WERI-Rb-1 (cell line): ENCODE data around the gene KPNB1.

ENCODE experiments used
- DNase-seq: peaks from one replicate; pipeline ENCODE4 v3.0.0-alpha.2; 2020
- H3K27ac ChIP-seq: fragments of 250-450 bp; sonication (Bioruptor Pico); 2 replicates; pipeline ENCODE4 v1.5.1; 2020; ENCODE audit warnings: mild to moderate bottlenecking, moderate library complexity
- H3K27me3 ChIP-seq: fragments of 250-450 bp; sonication (Bioruptor Pico); 2 replicates; pipeline ENCODE4 v1.5.1; 2021; ENCODE audit warnings: mild to moderate bottlenecking, low read depth, moderate library complexity; ENCODE audit not compliant: insufficient read depth, severe bottlenecking
- H3K36me3 ChIP-seq: fragments of 250-450 bp; sonication (Bioruptor Pico); 2 replicates; pipeline ENCODE4 v1.5.1; 2020; ENCODE audit warnings: mild to moderate bottlenecking, moderate library complexity
- H3K4me3 ChIP-seq: 2 replicates; pipeline ENCODE4 v1.5.1; 2011; ENCODE audit warnings: low read depth, mild to moderate bottlenecking, control low read depth, low read length
- H3K9me3 ChIP-seq: fragments of 250-450 bp; sonication (Bioruptor Pico); 2 replicates; pipeline ENCODE4 v1.5.1; 2021; ENCODE audit warnings: mild to moderate bottlenecking, moderate library complexity; ENCODE audit not compliant: severe bottlenecking
- CTCF ChIP-seq: IDR thresholded peaks from 2 replicates; pipeline ENCODE4 v1.5.1; 2011; ENCODE audit warnings: low read depth, mild to moderate bottlenecking, control low read depth, inconsistent platforms, low read length

Gene KPNB1

GRCh38 chr17:47735139-47735464, 85.4 kb downstream of the KPNB1 start:
- H3K9me3 ChIP-seq = no peaks in the 10 kb centered on the region
- H3K4me3 ChIP-seq = no peak overlapping the region
- peaks cover 12% of the 10 kb centered on the region for H3K27me3 ChIP-seq
- TF ChIP-seq CTCF = no peak
- no peak overlapping the region for H3K27ac ChIP-seq
- DNase-seq = no peak
- no peaks in the 10 kb centered on the region for H3K36me3 ChIP-seq
